CD4-positive, alpha-beta T cell treated with Interleukin-6 at 100 ng/mL for 8 hours (primary cell): Measurements from ENCODE around the gene CHST11.

Experiments
- DNase-seq: peaks from one replicate; pipeline ENCODE4 v3.0.0-alpha.2; 2020; ENCODE audit warnings: mixed read lengths, low spot score

Gene CHST11

GRCh38 chr12:104505095-104505818, 48.5 kb downstream of the CHST11 start:
- no peak for DNase-seq

GRCh38 chr12:104506676-104507401, 50.1 kb downstream of the CHST11 start:
- DNase-seq = no peak

GRCh38 chr12:104507672-104508071, 50.9 kb downstream of the CHST11 start:
- no peak for DNase-seq

GRCh38 chr12:104508752-104509446, 52.2 kb downstream of the CHST11 start:
- DNase-seq = no peak

- DNase-seq = no peak
Observed at GRCh38 chr12:104510145-104510872, 53.6 kb downstream of the CHST11 start.

GRCh38 chr12:104510873-104511440, 54.2 kb downstream of the CHST11 start:
- no peak for DNase-seq

GRCh38 chr12:104513681-104514080, 56.9 kb downstream of the CHST11 start:
- DNase-seq = no peak

GRCh38 chr12:104514092-104514810, 57.5 kb downstream of the CHST11 start:
- DNase-seq = no peak

- DNase-seq = no peak
Observed at GRCh38 chr12:104515899-104516298, 59.2 kb downstream of the CHST11 start.

- DNase-seq = no peak
Observed at GRCh38 chr12:104516821-104517220, 60.1 kb downstream of the CHST11 start.

GRCh38 chr12:104517880-104518279, 61.1 kb downstream of the CHST11 start:
- DNase-seq = no peak

GRCh38 chr12:104519190-104520019, 62.7 kb downstream of the CHST11 start:
- peak; percentile 19 for DNase-seq

GRCh38 chr12:104520242-104520900, 63.6 kb downstream of the CHST11 start:
- no peak for DNase-seq

- no peak for DNase-seq
Observed at GRCh38 chr12:104521731-104522130, 65.0 kb downstream of the CHST11 start.

- no peak for DNase-seq
Observed at GRCh38 chr12:104522985-104523722, 66.4 kb downstream of the CHST11 start.

GRCh38 chr12:104524034-104524832, 67.5 kb downstream of the CHST11 start:
- no peak for DNase-seq

GRCh38 chr12:104526320-104526719, 69.6 kb downstream of the CHST11 start:
- DNase-seq = no peak

- no peak for DNase-seq
Observed at GRCh38 chr12:104526751-104527150, 70.0 kb downstream of the CHST11 start.
